Gastroesophageal sphincter (tissue), 3 donors: ENCODE data around the gene ARID5B.

Experiments
- CTCF ChIP-seq, 4 experiments: fragments of 200-600 bp in 2 of 4; fragments of 450-650 bp in 2 of 4; sonication (generic) in 1 of 4; IDR thresholded peaks; one replicate each; pipeline ENCODE4 v1.5.1; 2017 to 2019; ENCODE audit warnings: antibody characterized with exemption in 4 of 4, mild to moderate bottlenecking in 2 of 4, moderate library complexity in 2 of 4
- EP300 ChIP-seq: sonication (generic); formaldehyde crosslinking; IDR thresholded peaks from one replicate; pipeline ENCODE4 v1.6.1; 2017; ENCODE audit warnings: antibody characterized with exemption, mild to moderate bottlenecking
- POLR2A ChIP-seq, 2 donors: fragments of 450-650 bp; IDR thresholded peaks; one replicate each; pipeline ENCODE4 v1.6.1; 2017; ENCODE audit warnings: antibody characterized with exemption in 2 of 2, mild to moderate bottlenecking in 2 of 2, moderate library complexity in 1 of 2
- POLR2AphosphoS5 ChIP-seq: sonication (generic); formaldehyde crosslinking; IDR thresholded peaks from one replicate; pipeline ENCODE4 v1.6.1; 2017; ENCODE audit warnings: antibody characterized with exemption

GRCh38 chr10:62073429-62073828, 171.9 kb downstream of the ARID5B start:
- TF ChIP-seq POLR2A (IDR thresholded peaks at IDR 0.05): no peak
- no peak for TF ChIP-seq EP300
- TF ChIP-seq CTCF (IDR thresholded peaks at IDR 0.05): no peak
- TF ChIP-seq POLR2AphosphoS5: no peak
